NCI-H510A treated with DMSO at 0.1 percent for 48 hours (cell line): Measurements from ENCODE around the gene SKA3.

Experiments
- DNase-seq: peaks from one replicate; lab custom pipeline; 2025; lab: John Stamatoyannopoulos, UW

The SKA3 gene

DNA sequence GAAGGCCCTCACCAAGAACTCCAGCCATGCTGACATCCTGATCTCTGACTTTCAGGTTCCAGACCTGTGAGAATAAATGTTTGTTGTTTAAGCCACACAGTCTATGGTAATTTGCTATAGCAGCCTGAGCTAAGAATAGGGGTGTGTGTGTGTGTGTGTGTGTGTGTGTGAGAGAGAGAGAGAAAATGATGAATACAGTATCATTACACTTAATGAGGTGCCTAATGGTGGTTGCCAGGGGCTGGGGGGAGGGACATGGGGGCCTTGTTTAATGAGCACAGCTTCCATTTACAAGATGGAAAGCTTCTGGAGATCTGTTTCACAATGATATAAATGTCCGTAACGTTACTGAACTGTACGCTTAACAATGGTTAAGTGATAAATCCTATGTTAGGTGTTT, 61.1 kb downstream of the SKA3 start:
- no peak for DNase-seq

DNA sequence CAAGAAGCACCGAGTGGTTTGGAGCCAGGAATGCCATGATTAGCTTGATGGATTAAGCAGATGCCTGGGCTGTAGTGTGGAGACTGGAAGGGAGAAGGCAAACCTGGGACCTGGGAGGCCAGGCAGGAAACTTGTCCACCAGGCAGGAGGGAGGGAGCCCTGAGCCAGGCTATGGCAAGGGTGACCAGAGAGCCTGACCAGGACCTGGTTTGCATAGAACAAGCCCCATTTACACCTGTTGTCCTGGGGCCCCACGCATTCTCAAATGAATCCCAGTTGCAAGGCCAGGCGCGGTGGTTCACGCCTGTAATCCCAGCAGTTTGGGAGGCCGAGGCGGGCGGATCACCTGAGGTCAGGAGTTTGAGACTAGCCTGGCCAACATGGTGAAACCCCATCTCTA, 64.8 kb downstream of the SKA3 start:
- DNase-seq, result no peak

DNA sequence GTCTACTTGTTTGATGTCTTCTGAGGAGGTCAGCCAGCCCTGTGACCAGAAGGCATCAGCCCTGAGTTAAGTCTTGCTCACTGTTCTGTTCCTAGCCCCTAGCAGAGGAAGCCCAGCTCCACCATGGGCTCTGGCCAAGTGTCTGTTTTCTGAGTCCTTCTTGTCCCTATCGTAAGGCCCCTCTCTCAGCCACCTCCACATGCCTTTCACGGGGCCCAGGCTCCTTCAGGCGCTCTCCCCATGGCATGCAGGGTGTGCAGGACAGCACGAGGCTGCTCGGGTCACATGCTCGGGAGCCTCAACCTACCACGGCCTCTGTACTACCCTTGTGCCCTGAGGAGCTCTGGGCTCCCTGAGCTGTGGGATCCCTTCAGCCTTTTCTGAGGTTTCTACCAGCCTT, 67.2 kb downstream of the SKA3 start:
- no peak for DNase-seq

DNA sequence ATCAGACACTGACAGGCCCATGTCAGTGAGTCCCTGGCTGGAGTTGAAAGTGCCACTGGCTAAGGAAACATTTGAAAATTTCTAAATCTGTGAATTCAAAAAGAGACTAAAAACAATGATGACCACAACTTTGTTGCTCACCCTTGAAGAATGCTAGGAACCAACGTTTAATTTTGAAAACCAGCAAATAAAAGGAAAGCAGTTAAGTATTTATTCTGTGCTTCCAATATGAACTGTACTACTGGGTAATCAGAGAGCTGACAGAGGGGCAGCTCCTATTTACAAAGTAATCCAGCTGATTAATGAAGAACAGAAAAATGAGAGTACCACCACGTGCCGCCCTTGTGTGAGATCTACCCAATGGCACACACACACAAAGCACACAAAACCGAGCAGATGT, 70.3 kb downstream of the SKA3 start:
- no peak for DNase-seq

DNA sequence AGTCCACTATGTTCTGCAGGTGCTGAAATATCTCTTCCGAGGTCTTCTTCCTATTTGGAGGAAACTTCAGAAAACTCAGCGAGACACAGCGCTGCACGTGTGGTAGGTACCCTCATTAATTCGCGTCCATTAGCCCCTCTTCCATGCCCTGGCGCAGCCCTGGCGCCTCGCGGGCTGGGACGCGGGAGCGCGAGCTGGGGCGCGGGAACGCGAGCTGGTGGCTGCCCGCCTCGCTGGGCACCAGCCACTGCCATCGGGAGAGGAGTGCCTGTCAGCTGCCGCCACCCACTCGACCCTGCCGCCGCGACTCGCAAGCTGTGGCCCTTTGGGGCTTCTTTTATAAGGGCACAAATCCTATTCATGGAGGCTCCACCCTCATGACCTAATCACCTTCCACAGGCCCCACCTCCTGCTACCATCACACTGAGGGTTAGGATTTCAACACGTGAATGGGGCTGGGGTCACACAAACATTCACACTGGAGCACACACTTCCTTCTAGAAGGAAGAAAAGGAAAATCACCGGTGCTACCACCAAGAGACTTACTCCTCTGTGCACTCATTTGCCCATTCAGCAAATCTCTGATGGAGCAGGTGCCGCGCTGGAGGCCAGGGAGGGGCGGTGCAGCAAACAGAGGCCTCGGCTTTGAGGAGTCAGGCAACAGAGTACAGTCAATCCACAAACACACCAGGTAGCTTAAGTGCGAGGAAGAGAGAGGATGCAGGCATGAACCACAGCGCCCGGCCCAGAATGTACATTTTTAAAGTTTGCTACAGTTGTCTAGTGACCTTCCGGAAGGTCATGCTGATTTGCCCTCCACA, 71.9 kb downstream of the SKA3 start:
- DNase-seq, result no peak
